Tongue (tissue), 2 donors: ENCODE measurements around the gene HS6ST3. TPM values are rescaled to one million over a fixed set of nuclear protein-coding genes. Genes with fewer than 3 reads are reported as not detected.

Source experiments
- DNase-seq: peaks from one replicate; pipeline ENCODE4 v3.0.0-alpha.2; 2015
- total RNA-seq: library from RNA; depleted of rRNA; stranded (reverse); fragments of >200 nt; gene quantifications from one replicate; pipeline ENCODE4 v1.2.3, GENCODE V29; 2014

The HS6ST3 gene
- total RNA-seq, 1 donor from 2014 or later: 1.8 TPM

DNA sequence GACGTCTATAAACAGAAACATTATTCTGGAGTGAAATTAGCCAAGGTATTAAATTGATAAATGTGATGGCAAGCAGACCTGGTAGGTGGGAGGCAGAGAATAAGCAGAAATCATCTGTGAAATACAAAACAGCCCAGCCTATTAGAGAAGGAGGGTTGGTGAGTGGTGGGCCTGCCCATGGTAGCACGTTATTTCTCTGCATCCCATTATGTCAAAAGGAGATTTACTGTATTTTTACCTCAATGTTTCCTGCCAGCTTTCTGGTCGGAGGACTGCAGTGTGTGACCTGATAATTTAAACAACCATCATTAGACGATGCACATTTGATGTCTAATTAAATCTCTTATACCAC lies 703.5 kb downstream of the HS6ST3 start:
- no peak for DNase-seq

DNA sequence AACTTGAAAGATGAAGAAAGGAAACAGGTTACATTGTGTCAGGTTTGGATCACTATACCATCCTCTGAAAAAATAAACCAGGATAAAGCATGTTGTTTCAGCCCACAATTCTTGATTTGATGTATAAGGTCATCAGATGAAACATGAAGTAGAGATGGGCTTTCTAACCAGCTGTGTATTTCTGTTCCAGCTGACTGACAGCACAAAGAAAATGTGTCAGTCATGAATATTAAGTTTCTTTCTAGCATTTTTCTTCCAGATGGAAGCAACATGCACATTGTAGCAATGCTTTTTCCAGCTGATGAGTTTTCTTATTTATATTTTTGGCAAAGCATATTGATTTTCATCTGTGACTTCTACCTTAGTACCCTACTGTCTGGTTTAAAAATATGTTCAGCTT lies 704.8 kb downstream of the HS6ST3 start:
- no peak for DNase-seq

DNA sequence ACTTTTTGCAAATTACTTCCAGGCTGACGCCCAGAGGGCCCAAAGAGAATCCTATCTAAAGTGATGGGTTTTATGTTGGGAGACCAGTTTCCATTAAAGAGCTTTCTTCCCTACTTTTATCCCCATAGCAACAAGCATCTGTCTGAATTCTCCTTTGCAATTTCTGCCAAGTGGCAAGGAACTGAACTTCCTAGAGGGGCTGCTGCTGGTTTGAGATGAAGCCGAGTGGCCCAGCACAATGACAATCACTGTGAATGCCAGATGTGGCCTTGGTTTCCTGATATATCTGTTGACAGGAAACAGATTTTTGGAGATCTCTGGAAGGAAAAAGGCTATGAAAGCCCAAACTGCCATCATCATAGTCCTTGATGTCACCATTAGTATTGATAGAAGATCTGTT lies 705.8 kb downstream of the HS6ST3 start:
- DNase-seq: no peak

DNA sequence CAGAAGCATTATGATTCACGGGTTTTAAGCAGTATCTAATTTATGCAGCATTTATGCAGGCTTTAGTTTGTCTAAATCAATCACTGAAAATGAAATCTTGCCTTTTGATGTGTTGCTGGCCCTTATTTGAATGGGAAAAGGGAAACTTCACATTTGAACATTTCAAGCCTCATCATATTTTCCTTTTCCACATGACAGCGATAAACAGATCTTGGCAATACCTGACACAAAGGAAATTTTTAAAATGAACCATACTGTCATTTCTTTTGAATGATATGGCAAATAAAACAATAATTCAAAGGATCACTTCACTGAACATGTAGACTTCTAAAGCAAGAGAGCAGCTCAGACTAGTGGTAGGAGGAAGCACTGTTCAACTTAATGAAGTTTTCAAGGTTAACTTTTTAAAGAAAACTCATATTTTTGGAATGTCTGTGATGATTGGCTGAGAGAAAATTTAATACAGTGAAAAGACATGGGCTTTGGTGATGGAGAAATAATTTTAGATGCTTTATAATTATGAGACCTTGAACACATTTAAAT lies 706.3 kb downstream of the HS6ST3 start:
- DNase-seq: no peak

DNA sequence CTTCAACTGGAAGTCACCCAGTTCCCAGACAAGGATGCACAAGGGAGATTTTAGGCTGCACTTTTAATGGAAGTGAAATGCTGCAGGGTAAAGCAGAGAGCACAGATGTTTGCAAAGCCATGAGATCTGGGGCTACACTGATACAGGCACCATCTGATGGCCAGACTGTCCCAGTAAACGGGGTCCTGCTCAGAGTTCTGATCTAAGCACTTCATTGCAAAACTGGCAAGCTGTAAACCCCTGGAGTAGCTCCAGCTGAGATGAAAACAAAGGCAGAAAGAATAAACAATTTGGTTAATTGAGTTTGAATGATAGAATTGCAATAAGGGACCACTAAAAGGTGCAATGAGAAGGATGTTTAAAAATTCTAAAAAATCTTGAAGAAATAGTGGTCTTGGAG lies 707.2 kb downstream of the HS6ST3 start:
- DNase-seq: no peak

DNA sequence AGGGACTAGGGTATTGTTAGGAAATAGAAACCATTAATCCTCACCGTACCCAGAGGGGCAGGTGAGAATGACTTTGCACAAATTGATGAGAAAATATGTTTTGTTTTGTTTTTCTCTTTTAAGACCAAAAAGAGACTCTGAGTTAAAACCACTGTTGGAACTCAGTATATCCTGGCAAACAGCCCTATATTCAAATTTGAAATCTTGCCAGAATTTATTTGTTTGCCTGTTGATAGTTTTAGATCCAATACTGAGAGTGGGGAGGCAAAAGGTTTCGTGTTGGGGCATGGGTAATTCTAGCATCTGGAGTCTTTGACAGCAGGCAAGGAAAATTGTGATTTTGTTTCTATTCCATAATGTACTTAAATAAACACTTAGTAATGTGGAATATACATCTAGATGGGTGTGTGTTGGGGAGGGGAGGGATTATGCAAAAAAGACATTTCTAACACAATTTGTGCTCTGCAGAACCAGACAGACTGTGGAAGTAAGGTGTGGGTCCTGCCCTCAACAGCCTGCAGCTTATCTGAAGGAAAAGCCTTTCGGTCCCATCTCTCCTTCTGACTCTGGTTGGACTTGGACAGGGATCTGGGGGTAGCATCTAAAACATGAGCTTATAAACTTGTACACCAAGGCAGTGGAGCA lies 713.7 kb downstream of the HS6ST3 start:
- DNase-seq: no peak

DNA sequence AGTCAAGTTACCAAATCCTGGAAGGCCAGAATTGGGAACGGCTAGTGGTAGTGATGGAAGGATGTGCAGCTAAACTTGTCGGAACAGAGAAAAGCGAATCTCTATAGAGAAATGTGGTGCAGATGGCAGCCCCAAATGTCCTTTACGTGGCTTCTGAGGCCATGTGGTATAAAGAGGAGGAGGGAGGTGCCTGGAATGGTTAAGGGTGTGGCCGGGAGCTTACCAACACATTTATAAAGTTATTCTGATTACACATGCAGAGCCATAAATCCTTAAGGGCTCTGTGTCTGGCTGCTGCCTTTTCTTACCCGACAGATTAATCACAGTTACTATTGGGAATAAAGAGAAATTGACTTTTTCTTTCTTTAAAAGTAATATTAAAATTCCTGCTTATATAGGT lies 714.3 kb downstream of the HS6ST3 start:
- no peak for DNase-seq

DNA sequence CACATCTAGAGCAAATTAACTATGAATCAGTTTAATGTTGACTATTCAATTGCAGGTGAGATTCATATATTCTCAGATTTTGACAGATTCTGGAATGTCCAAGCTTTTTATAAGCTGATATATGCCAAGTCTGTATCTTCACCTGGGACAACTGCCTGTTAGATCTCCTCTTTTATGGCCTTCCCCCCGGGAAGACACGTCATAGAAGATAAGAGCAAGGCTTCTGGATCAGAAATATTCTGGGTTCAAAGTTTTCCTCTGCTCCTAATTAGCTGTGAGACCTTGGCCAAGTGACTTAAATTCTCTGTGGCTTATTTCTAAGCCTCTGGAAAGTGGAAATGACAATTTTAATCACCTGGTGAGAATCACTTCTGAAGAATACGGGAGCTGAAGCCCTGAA lies 716.8 kb downstream of the HS6ST3 start:
- no peak for DNase-seq

DNA sequence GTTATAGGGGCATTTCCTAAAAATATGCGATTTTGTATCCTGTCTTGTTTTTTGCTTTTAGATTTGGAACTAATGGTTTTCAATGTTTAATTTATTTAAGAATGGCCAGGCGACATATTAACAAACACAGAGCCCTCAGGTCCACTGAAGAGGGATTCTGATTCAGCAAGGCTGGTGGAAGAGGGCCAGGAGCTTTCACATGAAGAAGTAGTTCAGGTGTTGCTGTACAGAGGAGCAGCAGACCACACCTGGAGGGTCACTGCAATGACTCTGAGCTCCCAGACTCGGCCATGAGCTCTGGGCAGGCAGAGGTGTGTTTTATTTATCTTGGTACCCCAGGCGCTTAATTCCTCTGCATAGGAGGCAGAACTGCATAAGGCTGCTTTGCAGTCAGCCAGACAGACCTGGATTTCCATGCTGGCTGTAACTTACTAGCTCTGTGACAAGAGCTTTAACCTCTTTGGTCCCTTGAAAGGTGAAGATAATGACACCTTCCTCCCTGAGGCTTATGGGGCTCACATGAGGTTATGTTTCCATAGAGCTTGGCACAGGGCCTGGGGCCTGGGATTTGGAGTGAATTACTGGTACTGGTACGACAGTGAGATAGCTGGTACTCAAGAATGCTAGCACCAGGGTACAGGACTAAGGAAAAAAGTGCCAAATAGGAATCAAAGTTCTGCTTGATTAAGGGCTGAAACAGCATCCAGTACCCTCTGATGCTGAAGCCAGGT lies 719.6 kb downstream of the HS6ST3 start:
- DNase-seq: no peak

DNA sequence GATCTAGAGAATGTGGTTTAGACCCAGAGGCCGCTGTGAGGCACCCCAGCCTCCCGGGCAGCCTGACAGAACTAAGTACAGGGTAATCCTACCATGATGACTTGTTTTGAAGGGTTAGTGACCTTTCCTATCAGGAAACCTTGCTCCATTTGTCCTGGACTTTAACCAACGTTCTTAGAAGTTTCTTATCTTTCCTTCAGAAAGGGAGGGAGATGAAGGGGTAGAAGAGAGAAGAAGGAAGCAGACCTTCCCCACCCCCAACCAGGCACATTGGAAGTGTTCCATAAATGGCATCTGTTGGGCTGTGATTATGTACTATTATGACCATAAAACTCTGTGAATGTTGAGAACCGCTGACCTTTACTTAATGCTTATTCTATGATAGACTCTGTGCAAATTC lies 720.2 kb downstream of the HS6ST3 start:
- no peak for DNase-seq

DNA sequence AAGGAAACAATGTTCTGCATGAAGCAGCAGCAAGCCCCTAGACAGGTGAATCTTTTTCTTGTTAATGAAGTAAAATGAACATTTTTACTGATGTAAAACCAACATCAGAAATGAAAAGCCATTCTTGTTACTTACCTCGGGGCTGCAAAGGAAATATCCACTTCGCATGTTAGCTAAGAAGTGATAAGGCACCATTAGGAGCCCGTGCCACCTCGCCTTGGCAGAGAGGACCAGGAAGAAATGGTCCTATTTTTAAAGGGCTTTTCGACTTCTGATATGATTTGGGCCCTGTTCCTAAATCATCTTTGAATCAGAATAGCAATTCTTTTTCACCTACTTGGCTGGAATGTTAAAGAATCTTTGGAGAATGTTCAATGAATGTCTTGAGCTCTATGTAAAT lies 721.1 kb downstream of the HS6ST3 start:
- no peak for DNase-seq

DNA sequence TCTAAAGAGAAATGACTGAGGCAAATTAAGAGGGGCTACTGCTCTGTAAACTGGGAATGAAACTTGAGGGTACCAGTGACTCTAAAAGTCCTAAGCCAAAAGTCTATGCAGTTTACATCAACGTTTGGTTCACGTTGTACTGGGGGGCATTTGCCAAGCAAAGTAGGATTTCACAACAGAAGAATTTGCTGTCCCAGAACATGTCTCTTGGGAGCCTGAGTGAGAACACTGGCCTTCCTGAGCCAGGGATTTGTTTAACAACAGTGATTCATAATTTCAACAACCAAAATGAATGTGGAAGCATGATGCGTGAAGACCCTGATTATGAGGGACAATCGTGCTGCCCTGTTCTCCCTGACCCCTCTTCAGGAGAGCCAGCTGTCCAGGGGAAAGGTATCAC lies 726.4 kb downstream of the HS6ST3 start:
- DNase-seq: no peak

DNA sequence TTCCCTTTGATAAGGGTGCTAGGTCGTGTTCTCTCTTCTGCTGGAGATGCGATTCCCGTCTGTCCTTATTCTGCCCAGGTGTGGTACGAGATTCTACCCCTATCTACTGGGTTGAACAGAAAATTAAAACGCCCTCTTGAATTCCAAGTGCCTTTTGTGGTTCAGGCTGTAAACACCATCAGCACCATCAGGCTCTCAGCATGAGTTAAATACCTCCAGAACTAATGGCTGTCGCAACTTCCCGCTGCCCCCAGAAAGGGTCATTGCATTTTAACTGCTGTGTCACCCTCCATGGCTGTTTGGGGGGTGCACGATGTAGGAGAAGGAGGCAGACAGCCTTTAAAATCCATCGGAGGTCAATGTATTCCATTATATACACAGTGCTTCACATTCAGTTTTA lies 727.0 kb downstream of the HS6ST3 start:
- no peak for DNase-seq

DNA sequence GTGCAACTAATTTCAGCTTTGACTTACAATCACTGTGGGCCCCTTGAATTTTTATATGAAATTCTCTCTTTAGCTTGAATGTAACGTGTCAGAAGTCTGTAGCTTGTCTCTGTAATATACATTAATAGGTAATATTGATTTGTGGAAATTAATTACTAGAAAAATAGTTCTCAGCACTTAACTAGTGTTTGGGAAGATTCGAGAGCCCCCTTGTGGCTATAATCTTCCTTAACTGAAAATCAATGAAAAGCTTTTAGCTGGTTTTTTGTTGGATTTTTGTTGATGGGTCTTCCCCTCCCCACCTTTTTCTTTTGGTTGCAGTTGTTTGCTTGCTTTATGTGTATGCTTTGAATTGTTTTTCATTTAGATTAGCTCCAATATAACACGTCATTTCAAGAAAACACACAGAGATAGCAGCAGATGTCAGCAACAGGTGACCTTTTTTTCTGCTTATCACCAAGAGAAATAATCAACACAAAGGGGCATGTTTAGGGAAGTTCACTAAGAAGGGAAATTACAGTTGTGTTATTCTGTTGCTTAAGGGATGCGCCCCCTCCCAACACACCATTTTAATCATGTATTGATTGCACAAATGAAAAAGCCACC lies 727.5 kb downstream of the HS6ST3 start:
- DNase-seq: peak; percentile 37

DNA sequence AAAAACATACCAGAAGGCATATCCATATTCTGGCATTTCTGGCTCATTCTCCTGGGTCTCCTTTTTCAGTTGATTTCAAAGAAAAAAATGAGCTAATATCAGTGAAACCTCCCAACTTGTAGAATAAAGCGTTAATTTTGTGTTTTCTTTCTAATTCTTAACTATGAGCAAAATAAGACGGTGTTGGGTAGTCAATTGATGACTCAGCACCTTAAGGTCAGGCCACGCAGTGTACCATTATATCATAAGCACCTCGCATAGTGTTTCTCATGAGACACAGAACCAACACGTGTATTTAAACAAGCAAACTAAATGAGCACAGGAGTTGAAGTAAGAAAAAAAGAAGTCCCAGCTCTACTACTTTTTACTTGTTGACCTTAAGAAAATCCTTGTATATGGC lies 729.5 kb downstream of the HS6ST3 start:
- DNase-seq: no peak

DNA sequence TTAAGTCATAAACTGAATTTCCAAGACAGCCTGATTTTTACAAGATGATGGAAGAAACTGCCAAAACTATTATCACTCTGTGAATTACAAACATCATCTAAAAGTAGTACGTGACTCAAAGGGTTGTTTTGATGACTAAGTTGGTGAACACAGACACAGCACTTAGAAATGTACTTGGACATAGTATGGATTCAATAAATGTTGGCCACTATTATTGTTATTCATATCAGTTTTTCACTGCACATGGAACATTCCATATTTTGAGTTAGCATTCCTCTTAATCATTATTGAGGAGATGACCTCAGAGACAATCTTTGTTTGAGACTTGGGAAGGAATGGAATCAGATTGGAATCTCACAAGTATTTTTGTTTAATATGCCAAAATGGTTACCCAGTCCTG lies 731.5 kb downstream of the HS6ST3 start:
- no peak for DNase-seq

DNA sequence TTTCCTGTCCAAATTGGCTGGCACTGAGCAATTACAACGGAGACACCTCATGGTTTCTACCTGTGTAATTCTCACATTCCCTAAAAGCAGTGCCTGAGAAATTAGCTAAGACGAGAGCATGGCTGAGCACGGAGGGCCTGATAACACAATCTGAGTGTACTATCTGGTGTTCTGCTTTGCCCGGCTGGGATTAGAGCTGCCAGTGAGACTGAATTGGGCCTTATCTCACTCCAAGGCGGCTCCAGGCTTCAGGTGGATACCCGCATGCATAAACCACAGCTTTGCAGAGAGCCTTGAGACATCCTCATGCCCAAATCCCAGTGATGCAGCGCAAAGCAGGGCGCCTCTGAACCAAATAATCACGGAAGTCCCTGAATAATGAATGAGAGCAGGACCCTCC lies 732.1 kb downstream of the HS6ST3 start:
- DNase-seq: no peak

DNA sequence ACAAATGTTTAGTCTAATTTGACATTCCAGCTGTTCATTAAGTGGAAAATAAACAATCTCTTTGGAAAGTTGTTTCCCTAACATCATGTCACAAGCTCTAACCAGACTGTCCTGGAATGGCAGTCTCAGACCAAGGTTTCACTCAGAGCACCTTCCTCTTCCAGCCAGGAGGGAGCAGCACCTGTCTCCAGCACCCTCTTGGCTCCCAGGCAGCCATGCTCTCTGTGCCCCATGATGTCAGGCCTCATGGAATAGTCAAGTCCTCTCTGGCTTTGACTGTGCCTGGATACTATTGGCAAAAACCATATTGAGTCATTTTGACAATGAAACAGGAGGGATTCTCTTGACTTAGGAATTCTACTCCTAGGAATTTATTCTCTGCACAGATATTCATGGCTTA lies 733.0 kb downstream of the HS6ST3 start:
- DNase-seq: peak; percentile 25

DNA sequence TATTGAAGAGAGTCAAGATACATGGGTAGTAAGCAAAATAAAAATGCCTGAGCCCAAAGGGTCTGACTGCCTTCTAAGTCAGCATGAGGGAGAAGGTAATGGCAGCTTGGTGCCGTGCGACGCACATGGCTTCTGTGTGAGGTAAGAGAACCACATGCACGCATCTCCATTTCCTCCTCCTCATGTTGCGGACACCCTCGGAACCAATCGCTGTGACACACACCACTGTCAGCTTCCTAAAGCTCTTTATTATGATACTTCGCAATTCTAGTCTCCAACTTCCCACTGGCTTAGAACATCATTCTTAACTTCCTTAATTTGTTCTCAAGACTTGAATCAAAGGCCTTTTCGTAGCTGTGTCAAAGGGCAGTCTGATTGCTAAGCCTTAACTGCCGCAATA lies 734.2 kb downstream of the HS6ST3 start:
- DNase-seq: no peak

DNA sequence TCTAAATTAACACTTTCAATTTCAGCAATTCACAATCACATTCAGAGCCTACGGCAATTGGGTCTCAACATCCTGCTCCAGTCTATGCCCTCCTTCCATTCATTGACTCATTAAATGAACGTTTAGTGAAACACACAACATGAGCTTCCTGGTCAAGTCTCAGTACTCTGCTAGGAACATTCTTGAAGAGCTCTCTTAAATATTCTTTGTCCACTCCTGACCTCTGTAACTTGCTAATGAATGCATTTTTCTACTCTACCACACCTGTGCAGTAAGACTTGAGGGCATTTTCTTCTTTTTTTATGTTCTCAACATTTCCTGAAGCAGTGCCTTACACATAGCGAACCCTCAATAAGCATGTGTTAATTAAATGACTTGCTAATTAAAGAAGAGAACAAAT lies 735.7 kb downstream of the HS6ST3 start:
- no peak for DNase-seq

DNA sequence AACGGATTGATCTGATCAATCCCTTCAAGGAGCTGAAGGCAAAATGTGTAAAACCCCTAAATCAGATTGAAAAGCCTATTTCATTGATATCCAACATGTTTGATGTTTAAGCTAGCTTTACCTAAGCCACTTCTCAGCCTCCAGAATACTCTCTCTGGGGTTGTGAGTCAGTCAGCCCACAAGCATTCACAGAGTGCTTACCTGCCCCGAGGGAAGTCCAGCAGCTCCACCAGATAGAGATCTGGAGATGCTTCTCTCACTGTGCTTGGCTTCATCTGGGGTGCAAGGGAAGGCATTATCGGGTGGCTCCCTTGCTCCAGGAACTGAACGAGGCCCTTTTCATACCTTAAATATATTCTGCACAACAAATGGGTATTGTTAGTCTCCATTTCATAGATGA lies 744.7 kb downstream of the HS6ST3 start:
- no peak for DNase-seq

DNA sequence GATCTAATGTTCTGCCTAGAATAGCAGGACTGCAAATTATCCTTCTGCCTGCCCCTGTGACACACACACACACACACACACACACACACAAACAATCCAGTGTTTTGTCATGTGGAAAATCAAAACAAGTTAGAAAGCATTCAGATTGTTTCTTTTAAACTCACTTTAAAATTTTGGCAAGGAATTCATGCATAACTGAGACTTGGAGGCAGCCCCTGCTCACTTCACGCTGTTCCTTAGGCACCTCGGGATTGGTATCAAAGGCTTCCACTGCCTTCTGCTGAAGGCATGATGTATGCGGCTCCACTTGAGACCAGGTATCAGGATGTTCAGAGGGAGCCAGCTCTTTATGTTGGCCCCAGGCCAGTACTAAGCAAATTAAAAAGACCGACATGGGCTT lies 745.6 kb downstream of the HS6ST3 start:
- peak; percentile 40 for DNase-seq

DNA sequence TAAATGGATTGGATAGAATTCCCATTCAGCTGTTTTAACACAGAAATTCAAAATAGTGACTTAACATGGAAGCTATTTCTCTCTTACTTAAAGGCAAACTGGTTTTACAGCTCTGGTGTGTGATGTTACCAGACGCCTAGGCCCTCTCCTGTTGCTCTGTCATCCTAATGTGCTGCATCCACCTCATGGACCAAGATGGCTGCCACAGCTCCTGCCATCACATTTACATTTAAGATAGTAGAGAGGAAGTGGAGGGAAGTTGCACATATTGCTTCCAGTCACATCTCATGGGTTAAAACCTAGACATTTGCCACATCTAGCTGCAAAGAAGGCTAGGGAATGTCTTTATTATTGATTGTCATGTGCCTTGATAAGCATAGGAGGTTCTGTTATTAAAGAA lies 746.8 kb downstream of the HS6ST3 start:
- no peak for DNase-seq

DNA sequence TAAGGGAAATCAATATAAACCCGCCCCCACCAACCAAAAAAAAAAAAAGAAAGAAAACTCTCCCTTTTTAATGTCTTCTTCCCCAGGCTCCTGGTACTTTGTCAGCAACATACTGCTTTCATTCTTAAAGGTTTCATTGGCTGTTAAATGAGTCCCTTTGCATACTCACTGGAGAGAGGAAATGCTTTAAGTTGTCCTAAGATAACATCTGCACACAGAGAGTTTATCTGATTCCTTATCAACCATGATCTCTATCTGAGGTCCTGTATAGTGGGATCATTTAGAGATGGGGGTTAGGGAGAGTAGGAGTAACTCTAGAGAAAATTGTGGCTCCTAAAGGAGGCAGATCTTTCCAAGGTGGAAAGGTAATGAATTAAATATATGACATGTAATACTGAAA lies 747.9 kb downstream of the HS6ST3 start:
- DNase-seq: no peak
